Neural cell (in vitro differentiated cells): Measurements from ENCODE around the gene SRF.

Source experiments
- CTCF ChIP-seq: fragments of 450-650 bp; IDR thresholded peaks from 2 replicates; pipeline ENCODE4 v1.5.1; 2014; ENCODE audit warnings: antibody characterized with exemption, mild to moderate bottlenecking, moderate library complexity; ENCODE audit not compliant: poor library complexity, severe bottlenecking
- EP300 ChIP-seq: fragments of 450-650 bp; conservative IDR thresholded peaks from 2 replicates; pipeline ENCODE4 v1.6.1; 2014; ENCODE audit warnings: antibody characterized with exemption, mild to moderate bottlenecking, moderate library complexity; ENCODE audit not compliant: poor library complexity, severe bottlenecking
- EZH2 ChIP-seq: fragments of 200-600, 300-800 bp; shearing (Covaris generic), sonication (generic); IDR thresholded peaks from 2 replicates; pipeline ENCODE4 v1.6.1; 2014; ENCODE audit warnings: antibody characterized with exemption, low read length, borderline replicate concordance, mild to moderate bottlenecking; ENCODE audit not compliant: insufficient read depth, poor library complexity, severe bottlenecking
- MXI1 ChIP-seq: fragments of 450-650 bp; conservative IDR thresholded peaks from 2 replicates; pipeline ENCODE4 v1.6.1; 2014; ENCODE audit warnings: antibody characterized with exemption, mild to moderate bottlenecking; ENCODE audit not compliant: poor library complexity, severe bottlenecking
- POLR2AphosphoS5 ChIP-seq: IDR thresholded peaks from 2 replicates; pipeline ENCODE4 v1.6.1; 2012
- REST ChIP-seq: IDR thresholded peaks from 2 replicates; pipeline ENCODE4 v1.6.1; 2012; ENCODE audit warnings: borderline replicate concordance
- TAF1 ChIP-seq: IDR thresholded peaks from 2 replicates; pipeline ENCODE4 v1.6.1; 2012; ENCODE audit warnings: low read depth

- TF ChIP-seq CTCF (no peak), MXI1 (no peak), REST (no peak), EP300 (no peak), EZH2 (no peak), POLR2AphosphoS5 (no peak), TAF1 (no peak)
These were observed 21.8 kb upstream of the SRF start for GRCh38 chr6:43149265-43149664.
